Adrenal gland (tissue), 12 donors: ENCODE measurements around the gene IMPACT. TPM values are rescaled to one million over a fixed set of nuclear protein-coding genes. Genes with fewer than 3 reads are reported as not detected.
A peak's percentile ranks its signal among the peaks of the same experiment; 100 is the strongest.

Experiments
- DNase-seq, 7 donors: peaks; one replicate each; pipeline ENCODE4 v3.0.0-alpha.2; 2019 to 2020
- H3K27ac ChIP-seq, 5 donors: fragments of 200-600 bp; sonication (generic) in 4 of 5; 1 replicate in 3 of 5; 2 replicates in 2 of 5; pipeline versions ENCODE4 v1.5.1 to v1.8.0; 2016 to 2020; ENCODE audit warnings: mild to moderate bottlenecking in 1 of 5
- H3K27me3 ChIP-seq: fragments of 200-600 bp; 2 replicates; pipeline ENCODE4 v1.8.0; 2021
- H3K36me3 ChIP-seq, 2 donors: fragments of 200-600 bp; replicated peaks in 1 of 2; 1 replicate in 1 of 2; 2 replicates in 1 of 2; pipeline versions ENCODE4 v1.5.1 to v1.8.0; 2018 to 2022
- H3K4me1 ChIP-seq, 2 donors: fragments of 200-600 bp; replicated peaks in 1 of 2; 1 replicate in 1 of 2; 2 replicates in 1 of 2; pipeline versions ENCODE4 v1.5.1 to v1.8.0; 2018 to 2021
- H3K4me3 ChIP-seq, 4 donors: fragments of 200-600 bp; sonication (generic) in 3 of 4; one replicate each; pipeline ENCODE4 v1.5.1; 2016 to 2018
- H3K9me3 ChIP-seq, 3 donors: fragments of 200-600 bp; sonication (generic) in 1 of 3; replicated peaks in 1 of 3; 1 replicate in 2 of 3; 2 replicates in 1 of 3; pipeline versions ENCODE4 v1.5.1 to v1.8.0; 2016 to 2021
- CTCF ChIP-seq, 6 experiments: fragments of 450-650 bp in 4 of 6; fragments of 200-600 bp in 2 of 6; sonication (generic) in 1 of 6; IDR thresholded peaks; 1 replicate in 5 of 6; 2 replicates in 1 of 6; pipeline versions ENCODE4 v1.5.1 to v1.8.0; 2016 to 2021; ENCODE audit warnings: antibody characterized with exemption in 6 of 6, mild to moderate bottlenecking in 2 of 6, moderate library complexity in 1 of 6
- POLR2A ChIP-seq, 2 donors: fragments of 450-650 bp; IDR thresholded peaks; one replicate each; pipeline ENCODE4 v1.6.1; 2017; ENCODE audit warnings: antibody characterized with exemption in 2 of 2, mild to moderate bottlenecking in 2 of 2, moderate library complexity in 1 of 2
- WGBS, 4 donors: extraction: QIAGEN DNeasy Blood & Tissue Kit in 2 of 4; methylation state at CpG; one replicate each; pipeline versions ENCODE4 v1.1.5 to v1.1.7; 2013 to 2017; 5-methylcytosine and 5-hydroxymethylcytosine counted together
- intact Hi-C, 2 donors: fragments of 100-400 bp; cut with DNase I; formaldehyde crosslinking; loops; one replicate each; pipeline versions ENCODE4 v1.14.1 to v1.15.0; 2022 to 2023
- polyA plus RNA-seq, 3 donors: library from polyadenylated mRNA; stranded (reverse); fragments of 200-250 nt in 2 of 3; fragments of 350-450 nt in 1 of 3; fragmentation: Illumina TruSeq in 1 of 3; extraction: RNeasy Lipid Tissue Mini Kit (QIAGEN cat#74804) in 1 of 3; gene quantifications; one replicate each; pipeline ENCODE4 v1.2.3, GENCODE V29; 2013 to 2014
- total RNA-seq, 9 donors: library from RNA; depleted of rRNA in 4 of 9; stranded (reverse); fragments of >200 nt in 4 of 9; fragments of 120-200 nt in 1 of 9; fragmentation: NEBNext Ultra II Directional in 1 of 9; extraction: Animal tissue kit (Norgen Biotek cat#: 25700) in 1 of 9; gene quantifications; one replicate each; pipeline versions ENCODE4 v1.1.0 to v1.2.4, GENCODE V29; 2013 to 2023
- donor health status: healthy with polysubstance abuse.
- donor health status: Bipolar disorder and iron deficiency.
- donor health status: DM: yes; HTN: yes; CAD: no.
- donor health status: DM: no; HTN: no; CAD: no.
- donor health status: DM: no; HTN: no; CAD: no.
- donor health status: DM: yes; HTN: yes; CAD: no.

Gene IMPACT
- total and polyA plus RNA-seq, 12 donors = 16.2 to 60.5 (median 44.7) TPM

- TF ChIP-seq POLR2A (IDR thresholded peaks at IDR 0.05) (no peak), CTCF (IDR thresholded peaks at IDR 0.05) (no peak)
- intact Hi-C loops = no loop called here
- DNase-seq = no peak
- H3K27ac ChIP-seq = peak overlapping the region in 1 of 5 donors; percentile 87
- no peaks in the 10 kb centered on the region for H3K9me3 ChIP-seq
- H3K27me3 ChIP-seq = no peaks in the 10 kb centered on the region
- H3K36me3 ChIP-seq = no peaks in the 10 kb centered on the region
- 60 to 80% (median 70%) methylated on average over 8 of the region's 8 CpGs for WGBS, 4 donors
- H3K4me3 ChIP-seq = peak overlapping the region in 1 of 4 donors; percentile 95
- H3K4me1 ChIP-seq = peaks cover 4 to 10% of the 10 kb centered on the region in 2 donors
Measured at GRCh38 chr18:24396082-24396633, 30.3 kb upstream of the IMPACT start.

GRCh38 chr18:24397131-24397693 lies 29.3 kb upstream of the IMPACT start:
- intact Hi-C loops = no loop called here
- peak overlapping the region; percentile 24 to 96 (median 86) for H3K27ac ChIP-seq
- 0% methylated on average over 9 to 50 of the region's 50 CpGs for WGBS, 4 donors
- DNase-seq = peak; percentile 67 to 87 (median 78)
- H3K27me3 ChIP-seq = no peaks in the 10 kb centered on the region
- peak overlapping the region; percentile 16 to 95 (median 73) for H3K4me3 ChIP-seq
- no peaks in the 10 kb centered on the region for H3K36me3 ChIP-seq
- peaks cover 4 to 10% of the 10 kb centered on the region in 2 donors for H3K4me1 ChIP-seq
- H3K9me3 ChIP-seq = no peaks in the 10 kb centered on the region
- TF ChIP-seq CTCF (IDR thresholded peaks at IDR 0.05) (no peak), POLR2A (IDR thresholded peaks at IDR 0.05) (no peak)

GRCh38 chr18:24397694-24398368 lies 28.6 kb upstream of the IMPACT start, which contains the start of gene OSBPL1A:
OSBPL1A (minus strand) TSS chr18:24397824; CDS start chr18:24377533, 20,291 bp downstream.
- H3K9me3 ChIP-seq = no peaks in the 10 kb centered on the region
- no peak for TF ChIP-seq CTCF (IDR thresholded peaks at IDR 0.05)
- peak; percentile 44 to 78 for TF ChIP-seq POLR2A (IDR thresholded peaks at IDR 0.05)
- no peaks in the 10 kb centered on the region for H3K36me3 ChIP-seq
- WGBS, 4 donors = 2 to 11% (median 6%) methylated on average over 8 to 55 of the region's 55 CpGs
- H3K27ac ChIP-seq = peak within 1 kb of the TSS; percentile 47 to 96 (median 86)
- peak within 1 kb of the TSS; percentile 16 to 95 (median 73) for H3K4me3 ChIP-seq
- DNase-seq = peak; percentile 96 to 98 (median 97)
- no peaks in the 10 kb centered on the region for H3K27me3 ChIP-seq
- peaks cover 4 to 10% of the 10 kb centered on the region in 2 donors for H3K4me1 ChIP-seq
- intact Hi-C loops = no loop called here

- no peaks in the 10 kb centered on the region for H3K36me3 ChIP-seq
- no peak overlapping the region for H3K27ac ChIP-seq
- DNase-seq = peak in 2 of 7 donors; percentile 23 to 24
- TF ChIP-seq POLR2A (IDR thresholded peaks at IDR 0.05) = no peak
- TF ChIP-seq CTCF (IDR thresholded peaks at IDR 0.05) = no peak
- no peaks in the 10 kb centered on the region for H3K9me3 ChIP-seq
- WGBS, 4 donors = 88 to 94% (median 90%) methylated on average over 15 of the region's 15 CpGs
- intact Hi-C loops = no loop called here
- H3K27me3 ChIP-seq = no peaks in the 10 kb centered on the region
- H3K4me1 ChIP-seq = peaks cover 4 to 10% of the 10 kb centered on the region in 2 donors
- no peak overlapping the region for H3K4me3 ChIP-seq
Measured at GRCh38 chr18:24398540-24398939, 27.9 kb upstream of the IMPACT start.
